Mesenchymal stem cell (in vitro differentiated cells and primary cell): ENCODE results near the gene HABP4.
A peak's percentile ranks its signal among the peaks of the same experiment; 100 is the strongest.

Source experiments
- DNase-seq: peaks from one replicate; pipeline ENCODE4 v3.0.0-alpha.2; 2013
- H2AFZ ChIP-seq: one replicate; pipeline ENCODE4 v1.6.1; 2013; ENCODE audit warnings: low read depth, mild to moderate bottlenecking, control low read depth, inconsistent platforms, low read length, moderate library complexity
- H2AK5ac ChIP-seq: 2 replicates; pipeline ENCODE4 v1.6.1; 2013; ENCODE audit warnings: low read length, moderate library complexity, mild to moderate bottlenecking, inconsistent platforms; ENCODE audit not compliant: severe bottlenecking
- H2BK120ac ChIP-seq: one replicate; pipeline ENCODE4 v1.6.1; 2013; ENCODE audit warnings: low read depth, mild to moderate bottlenecking, inconsistent platforms, low read length, moderate library complexity
- H2BK12ac ChIP-seq, 2 experiments: one replicate each; pipeline ENCODE4 v1.6.1; 2013; ENCODE audit warnings: inconsistent platforms in 2 of 2, low read length in 2 of 2, mild to moderate bottlenecking in 2 of 2, moderate library complexity in 2 of 2, control low read depth in 1 of 2
- H2BK15ac ChIP-seq: one replicate; pipeline ENCODE4 v1.6.1; 2013; ENCODE audit warnings: mild to moderate bottlenecking, low read depth, inconsistent platforms; ENCODE audit not compliant: poor library complexity, severe bottlenecking
- H2BK5ac ChIP-seq: 2 replicates; pipeline ENCODE4 v1.6.1; 2013; ENCODE audit warnings: low read depth, mild to moderate bottlenecking, low read length, control low read depth, inconsistent platforms; ENCODE audit not compliant: poor library complexity, severe bottlenecking
- H3K14ac ChIP-seq, 2 experiments: one replicate each; pipeline ENCODE4 v1.6.1; 2013; ENCODE audit warnings: inconsistent platforms in 2 of 2, low read length in 2 of 2, control low read depth in 1 of 2, mild to moderate bottlenecking in 1 of 2, moderate library complexity in 1 of 2
- H3K18ac ChIP-seq, 2 experiments: one replicate each; pipeline ENCODE4 v1.6.1; 2013; ENCODE audit warnings: inconsistent platforms in 2 of 2, low read length in 2 of 2, control low read depth in 1 of 2, low read depth in 1 of 2, mild to moderate bottlenecking in 1 of 2
- H3K23ac ChIP-seq, 2 experiments: one replicate each; pipeline ENCODE4 v1.6.1; 2013; ENCODE audit warnings: inconsistent platforms in 2 of 2, low read length in 2 of 2, mild to moderate bottlenecking in 2 of 2, moderate library complexity in 2 of 2, control low read depth in 1 of 2
- H3K27ac ChIP-seq: 2 replicates; pipeline ENCODE4 v1.5.1; 2013; ENCODE audit warnings: mild to moderate bottlenecking, moderate library complexity, low read length, control low read depth, inconsistent platforms; ENCODE audit not compliant: poor library complexity, severe bottlenecking
- H3K27me3 ChIP-seq, 2 experiments: 2 replicates each; pipeline versions ENCODE4 v1.6.1 to v1.7.0; 2013; ENCODE audit warnings: low read length in 2 of 2, mild to moderate bottlenecking in 2 of 2, moderate library complexity in 2 of 2, control low read depth in 1 of 2, inconsistent platforms in 1 of 2; ENCODE audit not compliant: control insufficient read depth in 1 of 2, insufficient read depth in 1 of 2
- H3K36me3 ChIP-seq, 2 experiments: 2 replicates each; pipeline versions ENCODE4 v1.6.1 to v1.7.0; 2013; ENCODE audit warnings: low read length in 2 of 2, control low read depth in 1 of 2, inconsistent platforms in 1 of 2, low read depth in 1 of 2, mild to moderate bottlenecking in 1 of 2; ENCODE audit not compliant: insufficient read depth in 2 of 2, control insufficient read depth in 1 of 2
- H3K4ac ChIP-seq, 2 experiments: one replicate each; pipeline ENCODE4 v1.6.1; 2013; ENCODE audit warnings: inconsistent platforms in 2 of 2, low read length in 2 of 2, mild to moderate bottlenecking in 2 of 2, moderate library complexity in 2 of 2, control low read depth in 1 of 2, low read depth in 1 of 2
- H3K4me1 ChIP-seq: 2 replicates; pipeline ENCODE4 v1.6.1; 2013; ENCODE audit warnings: low read depth, low read length, control low read depth; ENCODE audit not compliant: control insufficient read depth, insufficient read depth
- H3K4me2 ChIP-seq: 2 replicates; pipeline ENCODE4 v1.6.1; 2013; ENCODE audit warnings: low read length, mild to moderate bottlenecking, inconsistent platforms; ENCODE audit not compliant: poor library complexity, severe bottlenecking
- H3K4me3 ChIP-seq, 2 experiments: 2 replicates each; pipeline versions ENCODE4 v1.5.1 to v1.7.0; 2013; ENCODE audit warnings: low read length in 2 of 2, mild to moderate bottlenecking in 2 of 2, control low read depth in 1 of 2, low read depth in 1 of 2; ENCODE audit not compliant: insufficient read depth in 1 of 2
- H3K79me1 ChIP-seq: replicated peaks from 2 replicates; pipeline ENCODE4 v1.6.1; 2013; ENCODE audit warnings: mild to moderate bottlenecking, control low read depth, low read length, inconsistent platforms; ENCODE audit not compliant: poor library complexity, severe bottlenecking
- H3K9ac ChIP-seq: 2 replicates; pipeline ENCODE4 v1.7.0; 2013; ENCODE audit warnings: mild to moderate bottlenecking, low read length, moderate library complexity
- H3K9me3 ChIP-seq: 2 replicates; pipeline ENCODE4 v1.7.0; 2013; ENCODE audit warnings: mild to moderate bottlenecking, low read length; ENCODE audit not compliant: control insufficient read depth
- H4K8ac ChIP-seq: one replicate; pipeline ENCODE4 v1.6.1; 2013; ENCODE audit warnings: inconsistent platforms, mild to moderate bottlenecking, low read length, moderate library complexity
- H4K91ac ChIP-seq: one replicate; pipeline ENCODE4 v1.6.1; 2013; ENCODE audit warnings: mild to moderate bottlenecking, low read length, inconsistent platforms
- WGBS: methylation state at CpG from one replicate; pipeline ENCODE4 v1.1.7; 2013; ENCODE audit warnings: mixed read lengths; 5-methylcytosine and 5-hydroxymethylcytosine counted together

HABP4 gene

GRCh38 chr9:96450613-96451528 is 902 bp downstream of the HABP4 start:
- no peaks in the 10 kb centered on the region for H3K4me1 ChIP-seq
- no peak overlapping the region for H4K91ac ChIP-seq
- peak overlapping the region; percentile 17 to 95 for H3K14ac ChIP-seq
- no peak overlapping the region for H2BK5ac ChIP-seq
- H3K4ac ChIP-seq: peak overlapping the region; percentile 85 to 96
- peak overlapping the region in 1 of 2 experiments; percentile 93 for H3K23ac ChIP-seq
- peaks cover 7% of the 10 kb centered on the region for H3K79me1 ChIP-seq
- H3K4me2 ChIP-seq: peak overlapping the region; percentile 93
- H3K27me3 ChIP-seq: no peaks in the 10 kb centered on the region
- peak overlapping the region; percentile 67 for H2BK120ac ChIP-seq
- H4K8ac ChIP-seq: no peak overlapping the region
- H3K9me3 ChIP-seq: no peaks in the 10 kb centered on the region
- DNase-seq: peak; percentile 57
- no peaks in the 10 kb centered on the region for H3K36me3 ChIP-seq
- peak overlapping the region in 1 of 2 experiments; percentile 86 for H2BK12ac ChIP-seq
- WGBS: 2% methylated on average over 34 of the region's 63 CpGs
- H2BK15ac ChIP-seq: peak overlapping the region; percentile 77
- H3K4me3 ChIP-seq: peak overlapping the region; percentile 80 to 98
- H3K27ac ChIP-seq: peak overlapping the region; percentile 2
- no peak overlapping the region for H2AK5ac ChIP-seq
- H3K18ac ChIP-seq: peak overlapping the region; percentile 57 to 99
- H2AFZ ChIP-seq: peak overlapping the region; percentile 95
- H3K9ac ChIP-seq: peak overlapping the region; percentile 93

- no peak overlapping the region for H2BK120ac ChIP-seq
- H3K18ac ChIP-seq: no peak overlapping the region
- H3K27ac ChIP-seq: no peak overlapping the region
- no peak overlapping the region for H2AFZ ChIP-seq
- H2BK12ac ChIP-seq: no peak overlapping the region
- H3K9ac ChIP-seq: peak overlapping the region; percentile 9
- H3K14ac ChIP-seq: no peak overlapping the region
- H3K9me3 ChIP-seq: no peaks in the 10 kb centered on the region
- no peak overlapping the region for H2BK15ac ChIP-seq
- H4K8ac ChIP-seq: no peak overlapping the region
- H3K4me2 ChIP-seq: no peak overlapping the region
- H3K79me1 ChIP-seq: peaks cover 12% of the 10 kb centered on the region
- H2BK5ac ChIP-seq: no peak overlapping the region
- H4K91ac ChIP-seq: no peak overlapping the region
- DNase-seq: peak; percentile 40
- peaks cover 2% of the 10 kb centered on the region for H3K4me1 ChIP-seq
- no peak overlapping the region for H3K4me3 ChIP-seq
- H3K4ac ChIP-seq: no peak overlapping the region
- peaks cover 0 to 5% of the 10 kb centered on the region in 2 experiments for H3K36me3 ChIP-seq
- WGBS: 88% methylated on average over 2 of the region's 2 CpGs
- no peaks in the 10 kb centered on the region for H3K27me3 ChIP-seq
- no peak overlapping the region for H3K23ac ChIP-seq
- H2AK5ac ChIP-seq: no peak overlapping the region
Observed at GRCh38 chr9:96453625-96454024, 3.7 kb downstream of the HABP4 start.

- Histone ChIP-seq H3K14ac (no peak overlapping the region), H4K8ac (no peak overlapping the region), H2BK15ac (no peak overlapping the region), H3K4ac (no peak overlapping the region), H3K23ac (no peak overlapping the region), H2BK5ac (no peak overlapping the region), H3K4me1 (peaks cover 4% of the 10 kb centered on the region), H3K9ac (no peak overlapping the region), H2AK5ac (no peak overlapping the region), H3K4me2 (no peak overlapping the region), H3K27me3 (no peaks in the 10 kb centered on the region), H2AFZ (no peak overlapping the region), H3K4me3 (no peak overlapping the region), H2BK12ac (no peak overlapping the region), H3K79me1 (peaks cover 10% of the 10 kb centered on the region), H3K18ac (no peak overlapping the region), H3K36me3 (peaks cover 0 to 25% of the 10 kb centered on the region in 2 experiments), H2BK120ac (no peak overlapping the region), H4K91ac (no peak overlapping the region), H3K9me3 (no peaks in the 10 kb centered on the region), H3K27ac (no peak overlapping the region)
- DNase-seq: peak; percentile 26
- WGBS: 97% methylated on average over 4 of the region's 4 CpGs
Observed at GRCh38 chr9:96457266-96457665, 7.3 kb downstream of the HABP4 start.

GRCh38 chr9:96458226-96458625 is 8.3 kb downstream of the HABP4 start:
- H2BK5ac ChIP-seq: no peak overlapping the region
- peaks cover 4% of the 10 kb centered on the region for H3K4me1 ChIP-seq
- no peak overlapping the region for H3K4me2 ChIP-seq
- H2AK5ac ChIP-seq: no peak overlapping the region
- no peak overlapping the region for H3K9ac ChIP-seq
- H2BK120ac ChIP-seq: no peak overlapping the region
- no peak overlapping the region for H3K23ac ChIP-seq
- no peak overlapping the region for H3K14ac ChIP-seq
- no peak overlapping the region for H4K8ac ChIP-seq
- H3K79me1 ChIP-seq: peaks cover 13% of the 10 kb centered on the region
- no peaks in the 10 kb centered on the region for H3K9me3 ChIP-seq
- no peak overlapping the region for H2BK12ac ChIP-seq
- no peak for DNase-seq
- no peak overlapping the region for H3K4me3 ChIP-seq
- no peak overlapping the region for H2AFZ ChIP-seq
- no peak overlapping the region for H3K27ac ChIP-seq
- WGBS: 94% methylated on average over 8 of the region's 8 CpGs
- no peak overlapping the region for H2BK15ac ChIP-seq
- peaks cover 0 to 30% of the 10 kb centered on the region in 2 experiments for H3K36me3 ChIP-seq
- H3K18ac ChIP-seq: no peak overlapping the region
- H3K27me3 ChIP-seq: no peaks in the 10 kb centered on the region
- no peak overlapping the region for H3K4ac ChIP-seq
- no peak overlapping the region for H4K91ac ChIP-seq
